GM18508 (cell line): ENCODE data around the gene ZBP1.

Experiments used
- ATAC-seq: cut with Tn5 transposase; IDR thresholded peaks from one replicate; pipeline ENCODE4 v1.9.1; 2021; ENCODE audit warnings: moderate number of reproducible peaks; ENCODE audit not compliant: insufficient read depth, unreplicated experiment

ZBP1 gene

DNA sequence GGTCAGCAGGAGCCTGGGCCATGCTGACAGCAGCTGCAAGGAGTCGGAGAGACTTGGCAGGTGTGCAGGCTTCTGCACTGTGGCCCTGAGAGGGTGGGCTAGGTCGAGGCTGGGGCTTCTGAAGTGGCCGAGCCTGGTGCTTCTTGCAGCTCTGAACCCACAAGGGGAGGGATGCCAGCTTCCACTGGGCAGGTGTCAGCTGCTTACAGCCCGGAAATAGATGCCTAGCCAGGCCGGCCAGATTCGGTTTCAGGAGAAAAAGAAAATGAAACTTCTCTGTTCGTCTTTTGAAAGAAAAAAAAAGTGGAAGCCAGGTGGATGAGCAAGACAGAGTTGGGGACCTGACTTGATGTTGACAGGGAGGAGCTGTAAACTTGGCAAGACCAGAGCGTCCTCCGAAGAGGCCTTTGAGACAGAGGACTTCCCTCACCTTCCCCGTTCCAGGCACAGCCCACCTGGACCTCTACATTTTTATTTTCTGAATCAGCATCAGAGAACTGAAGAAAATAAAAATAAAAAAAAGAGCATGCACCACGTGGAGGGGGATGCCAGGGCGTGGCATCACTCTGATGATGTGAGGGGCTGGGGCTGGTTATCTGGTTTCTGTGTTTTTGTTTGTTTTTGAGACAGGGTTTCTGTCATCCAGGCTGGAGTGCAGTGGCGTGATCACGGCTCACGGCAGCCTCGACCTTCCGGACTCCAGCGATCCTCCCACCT, at the start of gene ZBP1:
ZBP1 (minus strand) TSS at position 153 of the 717 bp plus-strand sequence; CDS start at position 22, 131 bp downstream.
- ATAC-seq: peak; percentile 38

DNA sequence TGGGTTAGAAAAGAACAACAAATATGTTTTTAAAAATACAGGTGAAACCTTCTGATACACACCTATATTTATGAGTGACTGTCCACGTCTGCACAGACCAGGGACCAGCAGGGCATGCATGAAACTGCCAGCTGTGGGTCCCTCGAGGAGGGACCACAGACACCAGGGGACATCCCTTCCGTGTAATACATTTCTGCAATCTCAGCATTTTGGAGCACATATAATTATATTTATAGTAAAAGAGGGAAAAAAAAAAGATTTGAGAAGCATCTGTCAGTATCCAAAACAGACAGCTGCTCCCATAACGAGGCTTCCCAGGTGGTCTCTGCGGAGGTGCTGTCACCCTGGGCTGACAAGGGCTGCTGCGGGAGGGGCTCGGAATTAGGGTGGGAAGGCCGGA, 49.4 kb upstream of the ZBP1 start:
- no peak for ATAC-seq

DNA sequence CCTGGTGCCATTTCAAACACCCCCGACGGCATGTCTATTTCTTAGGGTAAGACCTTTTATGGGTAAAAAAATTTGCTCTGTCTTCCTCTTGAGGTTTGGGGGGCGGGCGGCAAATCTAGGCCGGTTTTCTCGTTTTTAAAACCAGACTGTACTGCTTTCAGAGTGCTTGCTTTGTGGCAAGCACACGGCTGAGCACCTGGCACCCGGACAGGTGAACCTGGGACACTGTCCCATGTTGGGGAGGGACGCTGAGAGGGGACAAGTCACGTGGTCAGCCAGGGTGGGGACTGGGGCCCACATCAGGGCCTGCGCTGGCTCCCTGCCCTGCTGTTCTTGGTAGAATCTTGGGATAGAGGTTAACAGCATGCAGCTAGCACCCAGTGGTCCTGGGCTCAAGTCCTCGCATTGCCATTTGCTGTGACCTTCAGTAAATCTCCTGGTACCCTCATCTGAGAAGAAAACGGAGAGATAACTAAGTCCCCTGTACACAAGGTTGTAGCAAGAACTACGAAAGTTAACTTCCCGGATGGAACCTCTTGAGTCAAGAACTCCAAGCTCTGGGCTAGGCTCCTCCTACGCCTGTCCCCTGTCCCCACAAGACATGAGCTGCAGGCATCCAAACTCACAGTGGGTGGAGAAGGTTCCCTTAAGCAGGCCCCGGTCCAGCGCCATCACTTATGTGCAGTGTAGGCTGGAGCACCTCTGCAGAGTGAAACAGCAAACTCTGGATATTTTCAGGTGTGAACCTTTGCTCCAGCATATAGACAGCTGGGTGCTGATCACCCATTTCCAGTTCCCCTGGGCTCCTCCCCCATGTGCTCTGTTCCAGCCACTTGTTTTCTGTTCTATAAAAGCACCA, 47.9 kb upstream of the ZBP1 start:
- ATAC-seq: no peak

DNA sequence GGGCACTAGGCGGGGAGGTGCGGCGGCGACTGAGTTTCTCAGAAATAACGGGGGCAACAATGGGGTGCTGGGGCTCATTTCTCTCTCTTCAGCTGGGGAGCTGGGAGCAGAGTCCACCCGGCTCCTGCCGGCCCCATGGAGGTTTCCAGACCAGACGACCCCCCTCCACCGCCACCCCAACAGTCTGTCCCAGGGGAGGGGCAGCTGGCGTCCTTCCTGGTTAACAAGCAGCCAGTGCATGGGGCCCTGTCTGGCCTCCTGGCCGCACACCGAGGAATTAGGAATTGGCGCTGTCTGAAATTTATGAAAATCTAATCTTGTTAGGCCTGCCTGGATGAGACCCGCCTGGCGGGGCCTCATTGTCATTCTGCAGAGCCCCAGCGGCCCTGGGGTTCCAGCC, 47.2 kb upstream of the ZBP1 start:
- ATAC-seq: no peak

- no peak for ATAC-seq
These were observed 46.6 kb upstream of the ZBP1 start for GRCh38 chr20:57666834-57667157.

- ATAC-seq: no peak
These were observed 46.0 kb upstream of the ZBP1 start for GRCh38 chr20:57666106-57666833.

DNA sequence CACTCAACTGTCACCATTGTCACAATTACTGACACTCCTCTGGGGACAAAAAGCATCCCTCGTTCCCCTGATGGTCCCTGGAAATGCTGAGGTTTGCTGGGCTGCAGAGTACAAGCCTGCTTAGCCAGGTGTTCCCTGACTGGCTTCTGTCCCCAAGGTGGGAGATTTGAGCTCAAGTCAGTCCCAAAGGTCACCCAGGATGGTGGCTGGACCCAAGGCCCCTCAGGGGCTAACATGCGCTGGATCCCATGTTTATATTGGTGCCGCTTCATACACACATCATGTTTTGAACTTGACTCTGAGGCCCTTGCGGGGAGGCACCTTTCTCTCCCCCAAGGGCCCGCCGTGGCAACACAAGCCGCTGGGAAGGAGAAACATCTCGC, 45.4 kb upstream of the ZBP1 start:
- no peak for ATAC-seq

DNA sequence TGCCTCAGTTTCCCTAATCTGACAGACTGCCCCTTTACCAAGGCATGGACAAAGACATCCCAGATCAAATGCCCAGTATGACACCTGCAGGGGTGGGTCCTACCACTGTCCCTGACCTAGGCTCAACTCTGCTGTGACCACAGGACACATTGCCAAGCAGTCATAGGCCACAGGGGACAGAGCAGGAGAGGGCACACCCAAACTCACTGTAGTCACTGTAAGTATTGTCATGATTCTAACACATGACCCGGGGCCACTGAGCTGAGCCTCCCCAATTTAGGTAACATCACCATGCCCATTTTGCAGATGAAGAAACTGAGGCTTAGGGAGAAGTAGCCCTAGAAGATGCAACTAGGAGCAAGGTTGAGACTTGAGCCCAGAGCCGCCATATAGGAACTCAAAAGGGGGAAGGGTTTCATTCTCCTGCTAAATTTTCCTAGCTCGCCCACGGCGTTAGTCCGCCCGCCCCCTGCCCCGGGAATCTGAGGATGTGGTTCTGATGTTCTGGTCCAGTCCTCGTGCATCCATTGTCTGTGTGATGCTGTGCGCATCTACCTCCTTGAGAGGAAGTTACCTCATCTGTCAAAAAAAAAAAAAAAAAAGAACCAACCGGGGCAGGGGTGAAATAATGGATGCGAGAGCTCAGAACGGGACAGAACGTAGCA, 44.8 kb upstream of the ZBP1 start:
- no peak for ATAC-seq

DNA sequence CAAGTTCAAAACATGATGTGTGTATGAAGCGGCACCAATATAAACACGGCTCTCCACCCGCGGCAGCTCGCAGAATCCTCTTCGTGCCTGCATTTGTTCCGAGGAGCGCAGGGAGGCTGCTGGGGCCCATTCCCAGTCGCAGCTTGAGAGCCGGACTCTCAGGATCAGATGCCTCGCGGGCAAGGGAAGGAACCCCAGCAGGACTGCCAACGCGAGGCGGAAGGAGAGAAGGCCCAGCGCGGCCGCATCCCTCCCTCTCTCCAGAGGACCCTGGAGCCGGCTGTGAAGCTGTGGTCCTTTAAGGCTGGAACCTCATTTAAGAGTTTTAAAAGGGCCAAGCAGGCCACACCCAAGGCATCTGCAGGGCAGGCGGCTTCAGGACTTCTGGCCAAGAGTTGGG, 44.2 kb upstream of the ZBP1 start:
- ATAC-seq: no peak

DNA sequence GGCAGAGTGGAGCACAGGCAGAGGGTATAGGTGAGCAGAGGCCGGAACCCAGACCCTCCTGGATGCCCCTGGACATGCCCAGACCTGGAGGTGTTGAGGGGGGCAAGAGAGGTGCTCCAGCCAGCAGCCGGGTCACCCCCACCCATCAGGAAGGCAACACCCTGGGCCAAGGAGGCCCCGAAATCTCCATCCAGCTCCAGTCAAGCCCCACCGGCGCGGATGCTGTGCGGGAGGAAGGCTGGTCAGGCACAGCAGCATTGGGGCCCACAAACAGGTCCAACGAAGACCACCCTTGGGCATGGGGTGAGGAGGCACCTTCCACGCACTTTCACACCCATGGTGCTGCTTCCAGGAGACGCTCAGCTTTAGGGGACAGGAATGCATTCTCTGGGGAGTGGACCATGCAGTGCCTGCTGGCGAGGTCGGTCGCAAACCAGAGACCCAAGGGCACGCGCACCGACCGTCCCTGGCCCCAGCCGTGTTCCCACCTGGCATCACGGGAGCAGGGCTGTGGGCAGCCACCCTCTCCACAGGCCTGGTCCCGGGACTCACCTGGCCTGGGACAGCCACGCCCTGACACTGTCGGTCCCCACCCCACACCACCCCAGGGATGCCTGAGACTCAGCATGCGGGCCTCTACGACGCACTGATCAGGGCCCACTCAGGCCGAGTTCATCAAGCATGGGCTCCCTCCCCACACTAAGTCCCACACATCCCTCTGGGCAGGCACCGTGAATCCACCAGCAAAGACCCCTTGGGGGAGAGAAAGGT, 43.6 kb upstream of the ZBP1 start:
- no peak for ATAC-seq

DNA sequence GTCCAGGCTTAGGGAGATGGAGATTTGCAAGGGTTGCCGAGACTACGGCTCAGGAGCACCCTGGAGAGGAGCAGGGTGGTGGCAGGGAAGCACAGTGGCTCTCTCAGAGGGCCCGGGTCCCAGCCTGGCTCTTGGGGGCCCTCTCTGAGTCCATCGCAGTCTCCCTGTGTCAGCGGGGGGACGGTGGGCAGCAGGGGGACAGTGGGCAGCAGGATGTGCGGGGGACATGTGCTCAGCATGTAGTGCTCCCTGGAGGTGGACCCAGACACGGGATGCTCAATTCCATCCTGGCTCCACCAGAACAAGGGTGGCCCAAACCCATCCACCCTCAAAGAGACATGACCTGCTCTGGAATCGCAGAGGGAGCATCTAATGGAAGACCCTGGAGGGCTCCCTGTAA, 43.0 kb upstream of the ZBP1 start:
- ATAC-seq: no peak

DNA sequence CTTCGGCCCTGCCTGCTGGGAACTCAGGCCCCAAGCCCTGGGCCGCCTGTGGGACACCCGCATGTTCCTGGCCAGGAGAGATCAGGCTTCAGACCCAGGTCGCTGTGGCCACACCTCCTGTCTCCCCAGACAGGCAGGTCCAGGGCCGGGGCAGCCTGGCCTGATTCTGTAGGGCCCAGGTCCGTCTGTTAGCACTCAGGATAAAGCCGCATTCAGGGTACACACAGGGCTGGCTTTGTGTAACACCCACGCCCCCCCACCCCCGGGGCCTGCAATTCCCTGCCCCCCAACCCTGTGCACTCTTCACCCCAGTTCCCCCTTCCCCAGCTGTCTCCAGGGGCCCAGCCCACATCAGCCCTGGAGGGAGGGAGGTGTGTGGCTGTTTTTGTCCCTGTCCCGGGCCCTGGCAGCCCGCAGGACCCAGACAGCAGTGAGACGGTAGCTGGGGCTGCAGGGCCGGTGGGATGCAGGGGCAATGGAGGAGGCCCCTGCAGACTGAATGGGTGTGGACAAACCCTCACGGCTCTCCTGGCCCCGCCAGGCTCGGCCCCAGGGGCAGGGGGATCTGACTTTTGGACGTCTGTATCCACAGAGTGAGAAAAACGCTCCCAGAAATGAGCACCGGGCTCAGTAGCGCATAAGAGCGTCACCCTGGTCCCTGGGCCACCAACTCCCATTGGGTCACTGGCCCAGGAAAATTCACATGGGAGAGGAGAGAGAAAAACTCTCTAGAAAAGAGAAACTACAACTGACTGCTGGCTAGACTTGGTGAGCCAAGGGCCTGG, 42.4 kb upstream of the ZBP1 start:
- no peak for ATAC-seq

DNA sequence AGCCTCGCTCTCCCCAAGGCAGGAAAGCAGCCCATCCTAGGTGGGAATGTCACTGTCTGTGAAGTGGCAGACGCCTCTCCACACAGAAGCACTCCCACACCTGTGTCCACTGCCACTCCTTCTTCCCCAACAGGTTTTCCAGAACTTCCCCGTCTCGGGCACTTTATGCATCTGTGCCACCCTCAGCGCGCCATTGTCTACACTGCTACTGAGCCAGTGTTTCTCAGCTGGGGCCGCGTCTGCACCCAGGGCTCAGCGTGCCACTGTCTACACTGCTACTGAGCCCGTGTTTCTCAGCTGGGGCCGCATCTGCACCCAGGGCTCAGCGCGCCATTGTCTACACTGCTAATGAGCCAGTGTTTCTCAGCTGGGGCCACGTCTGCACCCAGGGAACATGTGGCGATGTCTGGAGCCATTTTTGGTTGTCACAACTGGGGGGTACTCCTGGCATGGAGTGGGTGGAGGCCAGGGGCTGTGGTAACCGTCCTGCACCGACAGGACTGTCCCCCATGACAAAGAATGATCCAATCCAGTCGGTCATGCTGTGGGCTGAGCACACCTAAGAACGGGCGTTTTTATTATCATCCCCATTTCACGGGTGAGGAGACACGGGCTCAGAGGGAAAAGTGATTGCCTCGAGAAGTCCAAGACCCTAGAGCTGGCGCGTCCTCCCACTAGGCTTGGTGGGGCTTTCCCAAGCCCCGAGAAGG, 41.7 kb upstream of the ZBP1 start:
- no peak for ATAC-seq

GRCh38 chr20:57660922-57661745, 40.9 kb upstream of the ZBP1 start:
- no peak for ATAC-seq

- ATAC-seq: no peak
These were observed 40.1 kb upstream of the ZBP1 start for GRCh38 chr20:57660181-57660921.

DNA sequence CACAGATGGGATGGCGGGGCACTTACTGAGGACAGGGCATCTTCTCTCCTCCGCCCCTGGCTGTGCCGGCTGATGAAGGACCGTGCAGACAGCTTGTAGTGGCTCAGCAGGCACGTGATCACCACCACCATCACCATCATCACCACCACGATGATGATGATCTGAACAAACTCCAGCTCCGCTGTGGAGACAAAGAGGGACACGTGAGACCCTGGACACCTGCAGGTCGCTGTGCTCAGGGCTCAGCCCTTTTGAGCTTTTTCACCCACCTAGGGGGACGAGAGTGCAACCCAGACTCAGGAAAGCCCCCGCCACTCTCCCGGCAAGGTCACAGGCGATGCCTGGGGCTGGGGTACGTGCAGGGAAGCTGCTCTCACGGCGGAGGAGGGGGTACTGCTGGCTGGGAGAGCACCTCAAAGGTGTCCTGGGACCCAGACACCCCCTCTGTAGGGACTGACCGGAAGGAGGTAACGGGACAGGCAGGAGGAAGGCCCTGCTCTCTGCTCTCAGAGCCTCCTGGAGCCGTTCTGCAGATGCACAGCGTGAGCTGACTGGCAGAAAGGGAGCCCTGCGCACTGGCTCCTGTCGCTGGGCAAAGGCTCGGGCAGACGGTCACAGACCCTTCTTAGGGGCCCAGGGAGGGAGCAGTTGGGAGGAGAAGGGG, 39.4 kb upstream of the ZBP1 start:
- no peak for ATAC-seq
